ENCODE data around the gene ZNF133.
A peak's percentile ranks its signal among the peaks of the same experiment; 100 is the strongest.

Gene ZNF133

GRCh38 chr20:18287915-18288748 is at the start of gene ZNF133 (continued):
- TF ChIP-seq ZNF24 (tag by site-specific recombination; IDR thresholded peaks at IDR 0.05) (no peak), ZNF214 (tag by site-specific recombination; IDR thresholded peaks at IDR 0.05; ENCODE audit: borderline replicate concordance) (no peak), ZNF146 (tag by site-specific recombination; IDR thresholded peaks at IDR 0.05) (no peak), ZNF654 (tag by site-specific recombination; IDR thresholded peaks at IDR 0.05; ENCODE audit: low read depth) (no peak), ZNF473 (tag by site-specific recombination; IDR thresholded peaks at IDR 0.05) (no peak), ZNF10 (tag by site-specific recombination; IDR thresholded peaks at IDR 0.05) (peak; percentile 83), ZNF112 (tag by site-specific recombination; IDR thresholded peaks at IDR 0.05) (no peak), HOXC10 (CRISPR knock-in tag; IDR thresholded peaks at IDR 0.05) (no peak), MEIS1 (CRISPR knock-in tag; IDR thresholded peaks at IDR 0.05; ENCODE audit: borderline replicate concordance) (no peak), ZNF404 (tag by site-specific recombination; IDR thresholded peaks at IDR 0.05) (no peak), EGR2 (tag by site-specific recombination; IDR thresholded peaks at IDR 0.05; ENCODE audit: low read depth) (peak; percentile 94), ZNF37A (tag by site-specific recombination; IDR thresholded peaks at IDR 0.05) (0 out of 2 replicates have a peak, but pooled peaks have one; percentile 63), ZNF548 (tag by site-specific recombination; IDR thresholded peaks at IDR 0.05) (no peak; the same call in 1 of the 2 replicates), ZNF530 (tag by site-specific recombination; IDR thresholded peaks at IDR 0.05; ENCODE audit: low read depth) (no peak), WT1 (tag by site-specific recombination; IDR thresholded peaks at IDR 0.05) (no peak; the same call in 1 of the 2 replicates), ZNF394 (tag by site-specific recombination; IDR thresholded peaks at IDR 0.05; ENCODE audit: borderline replicate concordance) (peak; percentile 35; the same call in 1 of the 2 replicates), ZNF791 (tag by site-specific recombination; IDR thresholded peaks at IDR 0.05) (no peak), ZSCAN18 (tag by site-specific recombination; IDR thresholded peaks at IDR 0.05) (no peak), ZBTB44 (tag by site-specific recombination; IDR thresholded peaks at IDR 0.05) (peak; percentile 27; the same call in 1 of the 2 replicates), ZNF585B (tag by site-specific recombination; IDR thresholded peaks at IDR 0.05) (no peak), KLF16 (tag by site-specific recombination; IDR thresholded peaks at IDR 0.05) (peak; percentile 79), YY1 (tag by site-specific recombination; IDR thresholded peaks at IDR 0.05) (peak; percentile 74), ZNF354C (tag by site-specific recombination; IDR thresholded peaks at IDR 0.05; ENCODE audit: borderline replicate concordance, low read depth) (no peak), YY2 (tag by site-specific recombination; IDR thresholded peaks at IDR 0.05) (0 out of 2 replicates have a peak, but pooled peaks have one; percentile 56), ZNF211 (tag by site-specific recombination; IDR thresholded peaks at IDR 0.05; ENCODE audit: low read depth) (no peak), ZNF248 (tag by site-specific recombination; IDR thresholded peaks at IDR 0.05) (no peak), ZNF335 (tag by site-specific recombination; conservative IDR thresholded peaks at IDR 0.05) (peak; percentile 100), ZNF324 (tag by site-specific recombination; IDR thresholded peaks at IDR 0.05) (peak; percentile 80), ZNF239 (tag by site-specific recombination; IDR thresholded peaks at IDR 0.05) (no peak), ZBTB49 (tag by site-specific recombination; IDR thresholded peaks at IDR 0.05; ENCODE audit: low read depth) (no peak), GLIS1 (tag by site-specific recombination; IDR thresholded peaks at IDR 0.05) (peak; percentile 39; the same call in 1 of the 2 replicates)
- TF ChIP-seq, protein P1, sequence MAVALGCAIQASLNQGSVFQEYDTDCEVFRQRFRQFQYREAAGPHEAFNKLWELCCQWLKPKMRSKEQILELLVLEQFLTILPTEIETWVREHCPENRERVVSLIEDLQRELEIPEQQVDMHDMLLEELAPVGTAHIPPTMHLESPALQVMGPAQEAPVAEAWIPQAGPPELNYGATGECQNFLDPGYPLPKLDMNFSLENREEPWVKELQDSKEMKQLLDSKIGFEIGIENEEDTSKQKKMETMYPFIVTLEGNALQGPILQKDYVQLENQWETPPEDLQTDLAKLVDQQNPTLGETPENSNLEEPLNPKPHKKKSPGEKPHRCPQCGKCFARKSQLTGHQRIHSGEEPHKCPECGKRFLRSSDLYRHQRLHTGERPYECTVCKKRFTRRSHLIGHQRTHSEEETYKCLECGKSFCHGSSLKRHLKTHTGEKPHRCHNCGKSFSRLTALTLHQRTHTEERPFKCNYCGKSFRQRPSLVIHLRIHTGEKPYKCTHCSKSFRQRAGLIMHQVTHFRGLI (tag by site-specific recombination; IDR thresholded peaks at IDR 0.05), result peak; percentile 57; the same call in 1 of the 2 replicates

Measured in HEK293 (cell line).